Astrocyte (in vitro differentiated cells and primary cell): ENCODE results near the gene R3HDML. TPM values are rescaled to one million over a fixed set of nuclear protein-coding genes. Genes with fewer than 3 reads are reported as not detected.

Source experiments
- DNase-seq: peaks from one replicate; pipeline ENCODE4 v3.0.0-alpha.2; 2010; ENCODE audit warnings: low read depth
- FAIRE-seq: peaks from 2 replicates; lab custom pipeline; 2011; peaks lifted over from hg19 to GRCh38; lab: Jason Lieb, UNC
- H2AFZ ChIP-seq: 2 replicates; pipeline ENCODE4 v1.6.0; 2012; ENCODE audit warnings: low read depth, low read length, inconsistent platforms
- H3K27ac ChIP-seq: 2 replicates; pipeline ENCODE4 v1.5.1; 2011; ENCODE audit warnings: low read depth, low read length, inconsistent platforms
- H3K27me3 ChIP-seq: 2 replicates; pipeline ENCODE4 v1.6.0; 2011; ENCODE audit warnings: low read length, inconsistent platforms; ENCODE audit not compliant: insufficient read depth
- H3K36me3 ChIP-seq: 2 replicates; pipeline ENCODE4 v1.5.1; 2011; ENCODE audit warnings: low read length, inconsistent platforms; ENCODE audit not compliant: insufficient read depth
- H3K4me1 ChIP-seq: 2 replicates; pipeline ENCODE4 v1.5.1; 2011; ENCODE audit warnings: low read length, inconsistent platforms; ENCODE audit not compliant: insufficient read depth
- H3K4me2 ChIP-seq: 2 replicates; pipeline ENCODE4 v1.6.0; 2012; ENCODE audit warnings: low read length, inconsistent platforms
- H3K4me3 ChIP-seq: 2 replicates; pipeline ENCODE4 v1.5.1; 2011; ENCODE audit warnings: low read depth, mild to moderate bottlenecking, low read length, inconsistent platforms; ENCODE audit not compliant: insufficient read depth
- H3K79me2 ChIP-seq: 2 replicates; pipeline ENCODE4 v1.6.0; 2012; ENCODE audit warnings: mild to moderate bottlenecking, low read length, inconsistent platforms; ENCODE audit not compliant: insufficient read depth
- H3K9ac ChIP-seq: 2 replicates; pipeline ENCODE4 v1.6.0; 2012; ENCODE audit warnings: mild to moderate bottlenecking, low read length, inconsistent platforms
- H3K9me3 ChIP-seq: 2 replicates; pipeline ENCODE4 v1.5.1; 2012; ENCODE audit warnings: low read depth, mild to moderate bottlenecking, low read length, inconsistent platforms; ENCODE audit not compliant: insufficient read depth
- H4K20me1 ChIP-seq: 2 replicates; pipeline ENCODE4 v1.6.0; 2012; ENCODE audit warnings: low read length, inconsistent platforms; ENCODE audit not compliant: insufficient read depth
- H3K27ac Mint-ChIP-seq: one replicate; pipeline ENCODE4 v1.8.0; 2021; ENCODE audit warnings: mild to moderate bottlenecking, mixed read lengths; ENCODE audit not compliant: unreplicated experiment
- H3K27me3 Mint-ChIP-seq: one replicate; pipeline ENCODE4 v1.8.0; 2021; ENCODE audit warnings: low read depth, mixed read lengths; ENCODE audit not compliant: unreplicated experiment
- H3K36me3 Mint-ChIP-seq: one replicate; pipeline ENCODE4 v1.8.0; 2021; ENCODE audit warnings: low read depth, mixed read lengths; ENCODE audit not compliant: unreplicated experiment
- H3K4me1 Mint-ChIP-seq: one replicate; pipeline ENCODE4 v1.8.0; 2021; ENCODE audit warnings: low read depth, mixed read lengths; ENCODE audit not compliant: unreplicated experiment
- H3K4me3 Mint-ChIP-seq: one replicate; pipeline ENCODE4 v1.8.0; 2021; ENCODE audit warnings: mild to moderate bottlenecking, moderate library complexity, mixed read lengths; ENCODE audit not compliant: unreplicated experiment
- H3K9me3 Mint-ChIP-seq: one replicate; pipeline ENCODE4 v1.8.0; 2021; ENCODE audit warnings: mild to moderate bottlenecking, mixed read lengths; ENCODE audit not compliant: unreplicated experiment
- CTCF ChIP-seq: IDR thresholded peaks from 2 replicates; pipeline ENCODE4 v1.5.1; 2011; ENCODE audit warnings: low read depth, mild to moderate bottlenecking, inconsistent platforms, low read length, moderate library complexity; ENCODE audit not compliant: insufficient read depth
- EZH2 ChIP-seq: IDR thresholded peaks from 2 replicates; pipeline ENCODE4 v1.6.1; 2012; ENCODE audit warnings: mild to moderate bottlenecking, low read length, inconsistent platforms; ENCODE audit not compliant: insufficient read depth
- total RNA-seq: library from RNA; stranded (reverse); gene quantifications from 2 replicates; pipeline ENCODE4 v1.2.1, GENCODE V29; 2021

Gene R3HDML
- total RNA-seq, 1 donor from 2014 or later, result 0.25 TPM

- no peaks in the 10 kb centered on the region for H3K36me3 Mint-ChIP-seq
- Histone ChIP-seq H3K9ac (no peak overlapping the region), H3K27ac (no peak overlapping the region), H4K20me1 (no peaks in the 10 kb centered on the region), H3K9me3 (no peaks in the 10 kb centered on the region), H3K27me3 (no peaks in the 10 kb centered on the region), H3K4me1 (peaks cover 11% of the 10 kb centered on the region), H2AFZ (no peak overlapping the region), H3K79me2 (peaks cover 5% of the 10 kb centered on the region), H3K36me3 (no peaks in the 10 kb centered on the region), H3K4me3 (no peak overlapping the region), H3K4me2 (no peak overlapping the region)
- H3K9me3 Mint-ChIP-seq, result no peaks in the 10 kb centered on the region
- no peak overlapping the region for H3K4me3 Mint-ChIP-seq
- peaks cover 10% of the 10 kb centered on the region for H3K4me1 Mint-ChIP-seq
- no peak for DNase-seq
- no peaks in the 10 kb centered on the region for H3K27me3 Mint-ChIP-seq
- TF ChIP-seq CTCF (no peak), EZH2 (no peak)
- no peak overlapping the region for H3K27ac Mint-ChIP-seq
- no peak for FAIRE-seq
Observed at GRCh38 chr20:44306927-44307326, 29.9 kb upstream of the R3HDML start.

- Mint-ChIP-seq H3K36me3 (no peaks in the 10 kb centered on the region), H3K4me1 (peaks cover 8% of the 10 kb centered on the region), H3K4me3 (peak overlapping the region; percentile 93), H3K27ac (peak overlapping the region; percentile 12), H3K27me3 (no peaks in the 10 kb centered on the region), H3K9me3 (no peaks in the 10 kb centered on the region)
- DNase-seq (peak; percentile 25), FAIRE-seq (no peak)
- H3K79me2 ChIP-seq, result peaks cover 5% of the 10 kb centered on the region
- H3K4me3 ChIP-seq, result peak overlapping the region; percentile 86
- H3K4me1 ChIP-seq, result peaks cover 11% of the 10 kb centered on the region
- H3K9ac ChIP-seq, result peak overlapping the region; percentile 88
- H3K36me3 ChIP-seq, result no peaks in the 10 kb centered on the region
- H4K20me1 ChIP-seq, result no peaks in the 10 kb centered on the region
- peak overlapping the region; percentile 96 for H3K4me2 ChIP-seq
- peaks cover 4% of the 10 kb centered on the region for H3K27me3 ChIP-seq
- H3K27ac ChIP-seq, result peak overlapping the region; percentile 43
- peak overlapping the region; percentile 99 for H2AFZ ChIP-seq
- TF ChIP-seq CTCF (no peak), EZH2 (no peak)
- no peaks in the 10 kb centered on the region for H3K9me3 ChIP-seq
Observed at GRCh38 chr20:44309763-44310663, 26.8 kb upstream of the R3HDML start.
